ENCODE results near the gene MUC13. TPM values are rescaled to one million over a fixed set of nuclear protein-coding genes. Genes with fewer than 3 reads are reported as not detected.

The MUC13 gene
- polyA plus RNA-seq, 12 donors, result 0.13 to 77.6 (median 0.58) TPM; not detected in 9

- no peak for DNase-seq
These were observed 55.8 kb downstream of the MUC13 start for GRCh38 chr3:124878561-124879336.

GRCh38 chr3:124877674-124878073 lies 56.9 kb downstream of the MUC13 start:
- no peak for DNase-seq

- DNase-seq, result no peak
These were observed 58.1 kb downstream of the MUC13 start for GRCh38 chr3:124876401-124876878.

- DNase-seq, result no peak
These were observed 61.3 kb downstream of the MUC13 start for GRCh38 chr3:124873226-124873625.

DNA sequence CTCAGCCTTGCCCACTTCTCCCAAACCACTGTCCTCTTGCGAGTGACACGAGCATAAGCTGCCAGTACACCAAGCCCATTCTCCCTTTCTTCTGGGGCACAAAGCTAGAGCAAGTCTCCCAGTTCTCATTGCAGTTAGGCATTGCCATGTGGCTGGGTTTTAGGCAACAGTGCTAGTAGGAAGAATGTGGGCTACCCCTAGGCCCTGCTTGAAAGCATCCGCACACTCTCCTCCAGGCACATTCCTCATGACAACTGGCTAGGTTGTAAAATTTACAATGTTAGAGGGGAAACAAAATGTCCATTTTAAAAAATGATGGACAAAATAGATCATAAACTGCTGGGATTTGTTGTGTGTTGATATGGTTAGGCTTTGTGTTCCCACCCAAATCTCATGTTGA lies 67.0 kb downstream of the MUC13 start:
- no peak for DNase-seq

DNA sequence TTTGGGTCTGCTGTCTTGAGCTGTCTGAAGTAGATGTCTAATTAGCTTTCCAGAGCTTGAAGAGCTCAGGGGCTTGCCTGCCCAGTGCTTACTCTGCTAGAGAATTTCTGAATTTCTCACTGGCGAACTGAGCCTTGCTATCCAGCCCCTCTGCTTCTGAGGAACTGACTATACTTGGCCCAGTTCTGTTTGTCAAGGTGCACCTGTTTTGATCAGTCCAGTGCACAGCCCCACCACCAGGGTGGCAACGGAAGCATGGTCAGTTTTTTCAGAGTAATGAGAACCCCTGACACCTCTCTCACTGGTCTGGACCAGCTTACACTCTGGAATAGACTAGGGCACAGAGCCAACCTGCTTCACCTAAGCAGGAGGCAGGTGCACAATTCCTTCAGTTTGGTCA lies 72.5 kb downstream of the MUC13 start:
- DNase-seq, result no peak

- no peak for DNase-seq
These were observed 73.5 kb downstream of the MUC13 start for GRCh38 chr3:124861041-124861440.

DNA sequence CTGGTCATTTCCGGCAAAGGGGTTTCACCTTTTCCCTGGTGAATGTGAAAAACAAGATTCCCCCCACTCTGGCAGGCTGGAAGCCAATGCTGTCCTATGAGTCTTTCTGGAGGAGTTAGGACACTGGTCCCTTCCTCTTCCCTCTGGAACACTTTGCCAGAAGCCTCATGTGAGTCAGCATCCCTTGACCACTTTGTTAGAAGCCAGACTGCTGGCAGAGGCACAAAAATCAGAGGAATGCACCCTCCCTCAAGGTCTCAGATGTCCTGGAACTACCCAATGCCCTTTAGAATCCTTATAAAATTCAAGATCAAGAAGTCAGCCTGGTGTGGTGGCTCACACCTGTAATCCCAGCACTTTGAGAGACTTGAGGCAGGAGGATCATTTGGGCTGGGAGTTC lies 74.0 kb downstream of the MUC13 start:
- no peak for DNase-seq

DNA sequence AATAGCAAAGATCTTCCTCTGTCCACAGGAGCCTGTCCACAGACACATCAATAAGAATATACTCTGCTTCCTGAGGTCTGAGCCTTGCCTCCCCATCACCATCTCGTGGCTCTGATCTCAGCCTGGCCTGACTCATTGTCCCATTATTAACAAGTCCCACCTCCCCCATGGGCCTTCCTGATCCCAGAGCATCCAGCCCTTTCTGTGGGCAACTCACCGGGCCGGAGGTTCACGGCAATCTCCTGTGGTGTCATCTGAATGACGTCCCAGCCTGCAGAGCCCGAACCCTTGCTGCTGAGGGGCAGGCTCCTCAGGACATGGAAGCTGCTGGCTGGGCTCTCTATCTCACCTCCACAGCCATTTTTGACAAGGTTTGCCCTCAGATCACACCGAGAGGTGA lies 75.5 kb downstream of the MUC13 start:
- no peak for DNase-seq

DNA sequence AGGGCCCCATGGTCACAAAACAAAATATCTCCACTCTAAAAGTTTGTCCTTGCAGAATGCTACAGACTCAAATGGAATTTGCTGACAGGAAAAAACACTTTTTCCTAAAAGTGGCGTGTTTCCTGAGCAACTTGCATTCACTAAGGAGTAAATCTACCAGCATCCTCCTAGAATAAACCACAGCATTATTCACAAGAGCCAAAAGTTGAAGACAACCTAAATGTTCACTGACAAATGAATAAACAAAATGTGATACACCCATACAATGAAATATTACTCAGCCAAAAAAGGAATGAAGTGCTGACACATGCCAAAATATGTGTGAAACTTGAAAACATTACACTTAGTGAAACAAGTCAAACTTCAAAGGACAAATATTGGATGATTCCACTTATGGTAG lies 76.3 kb downstream of the MUC13 start:
- DNase-seq, result no peak

GRCh38 chr3:124856677-124857076 lies 77.9 kb downstream of the MUC13 start:
- DNase-seq, result no peak

Other genes starting within 250 kb of the MUC13 start
- 10 to 100 TPM in 11 of 12 donors, not detected in 1; 16.3 to 27.7 (median 21.2) TPM for gene UMPS, start 204.3 kb downstream of the MUC13 start, polyA plus RNA-seq (ENCODE audit: insufficient read length in 12 of 12)
- gene ITGB5, start 47.4 kb downstream of the MUC13 start, polyA plus RNA-seq (ENCODE audit: insufficient read length in 12 of 12), result 10 to 100 TPM in 11 of 12 donors, not detected in 1; 17.3 to 82.1 (median 25.5) TPM
- 10 to 100 TPM in 11 of 12 donors, not detected in 1; 25.5 to 46.1 (median 33.2) TPM for gene HEG1, start 121.2 kb upstream of the MUC13 start, polyA plus RNA-seq (ENCODE audit: insufficient read length in 12 of 12)

Data from muscle of arm (tissue), 12 donors.